Right atrium auricular region (tissue), 2 donors: Measurements from ENCODE around the gene SIDT1. TPM values are rescaled to one million over a fixed set of nuclear protein-coding genes. Genes with fewer than 3 reads are reported as not detected.

Source experiments
- DNase-seq: peaks from one replicate; pipeline ENCODE4 v3.0.0-alpha.2; 2019; ENCODE audit warnings: low spot score
- H3K27ac ChIP-seq, 2 donors: fragments of 200-600 bp; sonication (generic); 1 replicate in 1 of 2; 2 replicates in 1 of 2; pipeline ENCODE4 v1.5.1; 2016 to 2019
- H3K27me3 ChIP-seq, 2 donors: fragments of 200-600 bp; sonication (generic); one replicate each; pipeline versions ENCODE4 v1.5.1 to v1.6.0; 2017 to 2019
- H3K36me3 ChIP-seq: fragments of 200-600 bp; sonication (generic); one replicate; pipeline ENCODE4 v1.5.1; 2016
- H3K4me1 ChIP-seq, 2 donors: fragments of 200-600 bp; sonication (generic); one replicate each; pipeline versions ENCODE4 v1.5.1 to v1.6.0; 2017 to 2019
- H3K4me3 ChIP-seq, 2 donors: fragments of 200-600 bp; sonication (generic); 1 replicate in 1 of 2; 2 replicates in 1 of 2; pipeline ENCODE4 v1.5.1; 2017 to 2019; ENCODE audit warnings: mild to moderate bottlenecking in 1 of 2, moderate library complexity in 1 of 2
- H3K9me3 ChIP-seq, 2 donors: fragments of 200-600 bp; sonication (generic); one replicate each; pipeline ENCODE4 v1.5.1; 2019
- CTCF ChIP-seq, 2 donors: fragments of 200-600 bp; sonication (generic); IDR thresholded peaks; one replicate each; pipeline ENCODE4 v1.5.1; 2019; ENCODE audit warnings: antibody characterized with exemption in 2 of 2
- total RNA-seq, 2 donors: library from RNA; depleted of rRNA; stranded (reverse); fragments of >200 nt; gene quantifications; one replicate each; pipeline ENCODE4 v1.1.0, GENCODE V29; 2016

Gene SIDT1
- total RNA-seq, 2 donors from 2014 or later = 0.15 to 0.16 TPM

- H3K27me3 ChIP-seq = no peaks in the 10 kb centered on the region
- DNase-seq = no peak
These were observed 68.2 kb downstream of the SIDT1 start for GRCh38 chr3:113600418-113601182.

GRCh38 chr3:113601240-113601639 lies 68.9 kb downstream of the SIDT1 start:
- no peaks in the 10 kb centered on the region for H3K9me3 ChIP-seq
- TF ChIP-seq CTCF (IDR thresholded peaks at IDR 0.05) = no peak
- no peak overlapping the region for H3K27ac ChIP-seq
- no peaks in the 10 kb centered on the region for H3K27me3 ChIP-seq
- DNase-seq = no peak
- H3K4me1 ChIP-seq = no peaks in the 10 kb centered on the region
- no peak overlapping the region for H3K4me3 ChIP-seq
- H3K36me3 ChIP-seq = no peaks in the 10 kb centered on the region

More at GRCh38 chr3:113600418-113601182, 68.2 kb downstream of the SIDT1 start:
- Histone ChIP-seq H3K36me3 (no peaks in the 10 kb centered on the region), H3K4me3 (no peak overlapping the region), H3K9me3 (no peaks in the 10 kb centered on the region), H3K4me1 (no peaks in the 10 kb centered on the region), H3K27ac (no peak overlapping the region)
- no peak for TF ChIP-seq CTCF (IDR thresholded peaks at IDR 0.05)

GRCh38 chr3:113602256-113602655 lies 69.9 kb downstream of the SIDT1 start:
- Histone ChIP-seq H3K4me1 (no peaks in the 10 kb centered on the region), H3K27me3 (no peaks in the 10 kb centered on the region), H3K4me3 (no peak overlapping the region), H3K9me3 (no peaks in the 10 kb centered on the region), H3K27ac (no peak overlapping the region), H3K36me3 (no peaks in the 10 kb centered on the region)
- TF ChIP-seq CTCF (IDR thresholded peaks at IDR 0.05) = no peak
- DNase-seq = no peak

- Histone ChIP-seq H3K4me1 (no peaks in the 10 kb centered on the region), H3K27me3 (no peaks in the 10 kb centered on the region), H3K36me3 (no peaks in the 10 kb centered on the region), H3K27ac (no peak overlapping the region), H3K4me3 (no peak overlapping the region), H3K9me3 (no peaks in the 10 kb centered on the region)
- no peak for DNase-seq
- TF ChIP-seq CTCF (IDR thresholded peaks at IDR 0.05) = no peak
These were observed 70.5 kb downstream of the SIDT1 start for GRCh38 chr3:113602836-113603235.

- Histone ChIP-seq H3K27me3 (no peaks in the 10 kb centered on the region), H3K4me3 (no peak overlapping the region), H3K9me3 (no peaks in the 10 kb centered on the region), H3K27ac (no peak overlapping the region), H3K36me3 (no peaks in the 10 kb centered on the region), H3K4me1 (no peaks in the 10 kb centered on the region)
- no peak for DNase-seq
- TF ChIP-seq CTCF (IDR thresholded peaks at IDR 0.05) = no peak
These were observed 74.3 kb downstream of the SIDT1 start for GRCh38 chr3:113606539-113607218.
